GM12892 (cell line): ENCODE data around the gene HLA-B.

Experiments
- POLR2A ChIP-seq: IDR thresholded peaks from 2 replicates; pipeline ENCODE4 v1.6.1; 2011; ENCODE audit warnings: low read depth, low read length, control low read depth
- POLR2AphosphoS5 ChIP-seq: IDR thresholded peaks from 2 replicates; pipeline ENCODE4 v1.6.1; 2011; ENCODE audit warnings: low read depth, low read length, control low read depth

DNA sequence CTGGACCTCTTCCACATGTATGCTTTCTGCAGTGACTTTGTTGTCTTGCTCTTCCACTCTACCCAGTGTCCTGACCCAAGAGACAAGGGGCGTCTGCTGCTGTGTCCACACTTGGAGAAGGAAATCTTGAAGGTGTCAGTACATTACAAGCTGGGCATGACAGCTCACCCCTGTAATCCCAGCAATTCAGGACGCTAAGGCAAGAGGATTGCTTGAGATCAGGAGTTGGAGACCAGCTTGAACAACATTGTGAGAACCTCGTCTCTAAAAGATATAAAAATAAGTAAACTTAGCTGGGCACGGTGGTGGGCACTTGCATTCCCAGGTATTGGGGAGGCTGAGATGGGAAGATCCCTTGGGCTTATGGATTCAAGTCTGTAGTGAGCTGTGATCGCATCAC lies 5.8 kb upstream of the HLA-B start:
- TF ChIP-seq POLR2A (no peak), POLR2AphosphoS5 (no peak)
